Lung (tissue), 12 donors: ENCODE data around the gene UBE2O. TPM values are rescaled to one million over a fixed set of nuclear protein-coding genes. Genes with fewer than 3 reads are reported as not detected.
A peak's percentile ranks its signal among the peaks of the same experiment; 100 is the strongest.

Experiments
- ATAC-seq: fragments of 200-7000 bp; cut with Tn5 transposase; one replicate; pipeline ENCODE4 v1.9.1; 2020; ENCODE audit warnings: moderate number of reproducible peaks; ENCODE audit not compliant: insufficient read depth, low FRiP score
- DNase-seq, 3 donors: peaks; one replicate each; pipeline ENCODE4 v3.0.0-alpha.2; 2013 to 2017
- H3K27ac ChIP-seq, 2 donors: one replicate each; pipeline ENCODE4 v1.5.1; 2013; ENCODE audit warnings: mild to moderate bottlenecking in 2 of 2, moderate library complexity in 2 of 2, control low read depth in 1 of 2, inconsistent platforms in 1 of 2, low read depth in 1 of 2, low read length in 1 of 2
- H3K27me3 ChIP-seq, 3 donors: one replicate each; pipeline ENCODE4 v1.5.1; 2013; ENCODE audit warnings: low read length in 2 of 3; ENCODE audit not compliant: control insufficient read depth in 3 of 3, insufficient read depth in 3 of 3
- H3K36me3 ChIP-seq, 4 donors: one replicate each; pipeline ENCODE4 v1.5.1; 2013; ENCODE audit warnings: low read length in 4 of 4, mild to moderate bottlenecking in 1 of 4, moderate library complexity in 1 of 4; ENCODE audit not compliant: control insufficient read depth in 4 of 4, insufficient read depth in 4 of 4
- H3K4me1 ChIP-seq, 5 donors: one replicate each; pipeline ENCODE4 v1.5.1; 2013; ENCODE audit warnings: low read length in 5 of 5, mild to moderate bottlenecking in 2 of 5, moderate library complexity in 1 of 5; ENCODE audit not compliant: control insufficient read depth in 5 of 5, insufficient read depth in 5 of 5
- H3K4me3 ChIP-seq: one replicate; pipeline ENCODE4 v1.5.1; 2013; ENCODE audit warnings: mild to moderate bottlenecking, control low read depth, moderate library complexity
- H3K9ac ChIP-seq, 2 donors: one replicate each; pipeline ENCODE4 v1.5.1; 2013; ENCODE audit warnings: low read length in 2 of 2, control low read depth in 1 of 2; ENCODE audit not compliant: insufficient read depth in 1 of 2
- H3K9me3 ChIP-seq, 4 donors: one replicate each; pipeline ENCODE4 v1.5.1; 2013; ENCODE audit warnings: low read length in 3 of 4, mild to moderate bottlenecking in 1 of 4, moderate library complexity in 1 of 4; ENCODE audit not compliant: control insufficient read depth in 4 of 4, insufficient read depth in 3 of 4
- WGBS, 2 donors: extraction: QIAGEN DNeasy Blood & Tissue Kit; methylation state at CpG; one replicate each; pipeline ENCODE4 v1.1.7; 2013; 5-methylcytosine and 5-hydroxymethylcytosine counted together
- polyA plus RNA-seq, 2 donors: library from polyadenylated mRNA; stranded (reverse); fragments of 200-250 nt; gene quantifications; one replicate each; pipeline ENCODE4 v1.2.1, GENCODE V29; 2013
- total RNA-seq, 2 donors: library from RNA; depleted of rRNA in 1 of 2; stranded (reverse); fragments of >200 nt in 1 of 2; gene quantifications; one replicate each; pipeline ENCODE4 v1.2.1, GENCODE V29; 2014 to 2021
- TF ChIP-seq, protein P1 (sequence below): IDR thresholded peaks from 2 replicates; pipeline ENCODE4 v1.5.1; 2012; ENCODE audit warnings: mild to moderate bottlenecking; ENCODE audit errors: control extremely low read depth, extremely low read depth
- donor health status: control.
- donor health status: control.
- donor health status: Bipolar disorder and iron deficiency.
- donor health status: healthy.
- donor health status: DM: yes; HTN: yes; CAD: no.

The UBE2O gene
- total and polyA plus RNA-seq, 4 donors, result 10.8 to 24.6 (median 17.7) TPM

DNA sequence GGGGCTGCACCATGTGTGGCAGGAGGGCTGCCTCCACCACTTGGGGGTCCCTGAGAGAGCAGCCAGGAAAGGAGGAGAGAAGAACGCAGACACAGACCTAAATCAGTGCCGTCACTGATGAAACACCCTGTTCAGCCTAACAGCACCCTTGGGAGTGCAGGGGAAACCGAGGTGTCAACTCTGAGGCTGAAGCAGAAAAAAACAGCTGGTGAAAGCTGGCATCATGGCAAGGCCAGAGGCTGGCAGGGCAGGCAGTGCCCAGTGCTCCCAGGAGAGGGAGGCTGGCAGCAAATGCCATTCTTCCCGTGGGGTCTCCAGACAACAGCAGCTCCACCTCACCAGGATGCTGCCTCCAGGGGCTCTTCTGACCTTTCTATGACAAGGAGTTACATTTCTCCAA lies 45.4 kb downstream of the UBE2O start:
- no peak overlapping the region for H3K27ac ChIP-seq
- DNase-seq (no peak), ATAC-seq (no peak)
- 88 to 95% methylated on average over 4 of the region's 4 CpGs for WGBS, 2 donors
- H3K36me3 ChIP-seq, result peaks cover 0 to 18% (median 11%) of the 10 kb centered on the region in 4 donors
- H3K4me3 ChIP-seq, result no peak overlapping the region
- H3K9me3 ChIP-seq, result no peaks in the 10 kb centered on the region
- H3K27me3 ChIP-seq, result no peaks in the 10 kb centered on the region
- no peak overlapping the region for H3K9ac ChIP-seq
- H3K4me1 ChIP-seq, result peaks cover 0 to 8% (median 4%) of the 10 kb centered on the region in 5 donors
- TF ChIP-seq, protein P1, sequence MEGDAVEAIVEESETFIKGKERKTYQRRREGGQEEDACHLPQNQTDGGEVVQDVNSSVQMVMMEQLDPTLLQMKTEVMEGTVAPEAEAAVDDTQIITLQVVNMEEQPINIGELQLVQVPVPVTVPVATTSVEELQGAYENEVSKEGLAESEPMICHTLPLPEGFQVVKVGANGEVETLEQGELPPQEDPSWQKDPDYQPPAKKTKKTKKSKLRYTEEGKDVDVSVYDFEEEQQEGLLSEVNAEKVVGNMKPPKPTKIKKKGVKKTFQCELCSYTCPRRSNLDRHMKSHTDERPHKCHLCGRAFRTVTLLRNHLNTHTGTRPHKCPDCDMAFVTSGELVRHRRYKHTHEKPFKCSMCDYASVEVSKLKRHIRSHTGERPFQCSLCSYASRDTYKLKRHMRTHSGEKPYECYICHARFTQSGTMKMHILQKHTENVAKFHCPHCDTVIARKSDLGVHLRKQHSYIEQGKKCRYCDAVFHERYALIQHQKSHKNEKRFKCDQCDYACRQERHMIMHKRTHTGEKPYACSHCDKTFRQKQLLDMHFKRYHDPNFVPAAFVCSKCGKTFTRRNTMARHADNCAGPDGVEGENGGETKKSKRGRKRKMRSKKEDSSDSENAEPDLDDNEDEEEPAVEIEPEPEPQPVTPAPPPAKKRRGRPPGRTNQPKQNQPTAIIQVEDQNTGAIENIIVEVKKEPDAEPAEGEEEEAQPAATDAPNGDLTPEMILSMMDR, result no peak

DNA sequence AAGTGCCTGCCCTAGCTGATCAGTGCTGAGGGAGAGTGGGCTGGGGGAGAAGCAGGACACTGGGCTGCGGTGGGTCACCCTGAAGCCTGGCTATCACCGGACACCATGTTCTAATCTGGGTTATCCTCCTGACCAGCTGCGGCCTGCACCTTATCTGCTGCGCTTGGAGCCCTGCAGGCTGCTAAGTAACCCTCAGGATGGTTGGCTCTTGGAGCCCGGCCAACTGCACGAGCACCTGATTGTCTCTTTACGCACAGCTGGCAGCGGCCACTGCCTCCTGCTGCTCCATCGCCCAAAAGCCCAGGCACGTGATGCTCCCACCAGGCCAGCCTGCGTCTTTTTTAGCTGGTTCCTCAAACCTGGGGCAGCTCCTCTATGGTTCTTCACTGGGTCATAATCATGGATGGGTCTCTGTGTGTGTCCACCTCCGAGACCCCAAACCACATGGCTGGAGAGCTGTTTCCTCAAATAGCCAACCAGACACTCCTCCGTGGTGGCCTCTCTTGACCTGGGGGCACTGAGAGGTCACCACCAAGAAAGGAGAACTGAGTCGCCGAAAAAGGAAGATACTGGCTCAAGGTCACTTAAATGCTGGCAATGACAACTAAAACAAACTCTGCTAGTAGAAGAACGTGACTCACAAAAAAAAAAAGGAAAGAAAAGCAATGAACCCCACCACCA lies 46.8 kb downstream of the UBE2O start:
- no peak overlapping the region for H3K9ac ChIP-seq
- WGBS, 2 donors, result 70 to 71% methylated on average over 16 of the region's 16 CpGs
- TF ChIP-seq, protein P1, result no peak
- H3K4me3 ChIP-seq, result no peak overlapping the region
- peaks cover 0 to 8% (median 4%) of the 10 kb centered on the region in 5 donors for H3K4me1 ChIP-seq
- DNase-seq, result no peak
- no peaks in the 10 kb centered on the region for H3K27me3 ChIP-seq
- H3K9me3 ChIP-seq, result no peaks in the 10 kb centered on the region
- H3K27ac ChIP-seq, result peak overlapping the region in 1 of 2 donors; percentile 56
- H3K36me3 ChIP-seq, result peaks cover 0 to 24% (median 17%) of the 10 kb centered on the region in 4 donors
- ATAC-seq, result no peak

GRCh38 chr17:76405607-76405966 lies 47.4 kb downstream of the UBE2O start:
- H3K36me3 ChIP-seq, result peaks cover 0 to 30% (median 19%) of the 10 kb centered on the region in 4 donors
- TF ChIP-seq, protein P1, result no peak

More at GRCh38 chr17:76405607-76405966, 47.4 kb downstream of the UBE2O start:
- no peak for DNase-seq
- no peak overlapping the region for H3K9ac ChIP-seq
- H3K4me1 ChIP-seq, result peaks cover 0 to 8% (median 4%) of the 10 kb centered on the region in 5 donors
- no peak overlapping the region for H3K4me3 ChIP-seq
- WGBS, 2 donors, result 90 to 91% methylated on average over 9 of the region's 9 CpGs
- H3K27me3 ChIP-seq, result no peaks in the 10 kb centered on the region
- H3K27ac ChIP-seq, result peak overlapping the region in 1 of 2 donors; percentile 56
- no peaks in the 10 kb centered on the region for H3K9me3 ChIP-seq
- no peak for ATAC-seq
